Midbrain (tissue), 1 donor: ENCODE measurements around the gene ATG3.
A peak's percentile ranks its signal among the peaks of the same experiment; 100 is the strongest.
"Not testable (repeated sequence)": the region's sequence is repeated elsewhere in the genome, so short reads cannot be mapped to it uniquely, and the experiment has no call there.

Source experiments
- DNase-seq: peaks from one replicate; lab custom pipeline; 2025; lab: John Stamatoyannopoulos, UW

ATG3 gene

DNA sequence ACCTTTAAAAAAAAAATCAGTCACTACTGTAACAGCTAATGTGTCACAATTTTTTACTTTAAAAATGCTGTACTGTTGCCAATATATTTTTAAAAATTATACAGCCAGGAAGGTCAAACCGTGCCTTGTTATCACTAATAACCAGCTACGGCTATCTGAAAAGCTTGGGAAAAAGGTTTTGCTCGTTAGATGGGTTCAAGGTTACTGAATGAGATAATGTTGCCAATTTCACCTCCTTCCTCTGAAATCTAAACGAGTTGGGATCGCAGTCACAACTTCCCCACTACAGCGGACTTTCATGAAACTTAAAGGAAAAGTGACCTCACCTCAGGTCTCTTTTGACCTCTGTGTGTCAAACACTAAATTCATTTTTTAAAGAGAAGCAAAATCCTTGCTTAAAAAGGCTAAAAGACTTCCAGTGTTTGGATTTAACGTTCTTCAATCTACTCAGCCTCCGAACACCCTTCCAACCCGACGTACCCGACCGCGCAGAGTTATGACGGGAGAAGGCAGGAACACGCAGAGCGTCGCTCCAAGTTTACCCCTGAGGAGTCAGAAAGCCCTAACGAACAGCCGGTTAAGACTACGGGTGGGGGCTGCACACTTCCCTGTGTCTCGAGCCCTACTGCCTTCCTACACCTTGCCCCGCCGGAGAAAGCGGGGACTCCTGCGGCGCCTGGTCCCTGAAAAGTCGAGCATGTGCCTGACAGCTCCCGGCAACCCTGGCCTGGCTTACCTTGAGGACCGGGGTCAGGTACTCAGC lies 860 bp downstream of the ATG3 start:
- DNase-seq = peak; percentile 78

DNA sequence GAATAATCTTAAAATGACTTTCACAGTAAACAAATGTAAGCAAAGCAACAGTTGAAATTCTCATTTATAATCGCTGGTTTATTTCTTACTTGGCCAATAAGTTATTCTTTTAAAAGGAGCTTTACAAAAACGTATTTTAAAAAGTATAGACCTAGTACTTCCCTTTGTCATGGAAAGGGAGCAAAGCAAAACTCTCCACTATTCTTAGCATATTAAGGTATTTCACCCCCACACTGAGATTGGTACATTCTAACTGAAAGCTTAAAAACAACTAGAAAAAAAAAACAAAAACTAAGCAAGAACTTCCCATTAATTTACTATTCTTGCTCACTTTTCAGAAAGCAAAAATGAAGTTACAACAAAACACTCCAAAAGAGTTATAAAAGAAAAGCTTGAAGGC lies 1.5 kb downstream of the ATG3 start:
- no peak for DNase-seq

DNA sequence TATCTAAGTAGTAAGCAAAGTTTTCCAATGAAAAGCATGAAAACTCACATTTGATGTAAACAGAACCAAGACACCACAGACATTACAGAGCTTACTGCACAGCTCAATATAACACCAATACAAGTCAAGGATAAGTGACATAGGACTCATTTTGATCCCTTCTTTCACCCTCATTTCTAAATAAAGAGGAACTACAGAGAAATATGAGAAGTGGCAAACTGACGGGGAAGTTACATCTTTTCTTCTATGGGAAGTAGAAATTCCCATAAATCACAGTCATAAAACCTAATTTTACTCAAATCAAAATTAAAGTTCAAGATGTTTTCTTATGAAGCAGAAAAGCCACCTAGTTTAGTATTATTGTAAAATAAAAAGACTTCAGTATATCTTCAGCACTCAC lies 3.8 kb downstream of the ATG3 start:
- no peak for DNase-seq

DNA sequence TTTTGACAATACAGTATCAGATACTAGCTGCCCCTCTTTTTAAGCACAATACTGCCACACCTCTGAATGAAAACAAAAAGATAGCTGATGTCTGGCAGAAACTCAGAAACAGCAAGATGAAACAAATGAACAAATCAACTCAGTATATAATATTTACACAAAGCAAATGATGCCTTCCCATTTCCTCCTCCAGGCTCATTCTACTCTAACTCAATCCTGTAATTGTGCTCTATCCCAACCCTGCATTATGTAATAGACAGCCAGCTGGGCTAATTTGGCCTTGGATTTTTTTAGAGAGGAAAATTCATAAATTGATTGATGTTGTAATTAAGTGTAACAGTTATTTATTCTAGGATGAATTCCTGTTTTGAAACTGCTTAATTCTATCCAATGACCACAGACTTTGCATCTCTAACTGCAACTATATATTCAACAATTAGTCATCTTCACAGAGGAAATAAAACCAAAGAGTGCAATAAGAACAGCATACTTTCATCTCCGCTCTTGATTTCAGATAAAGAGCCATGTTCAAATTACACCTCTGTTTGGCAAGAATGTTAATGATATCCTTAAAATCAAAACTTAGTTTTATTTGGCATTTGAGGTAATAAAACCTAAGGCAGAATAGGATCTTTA lies 6.1 kb downstream of the ATG3 start:
- DNase-seq = peak; percentile 7

DNA sequence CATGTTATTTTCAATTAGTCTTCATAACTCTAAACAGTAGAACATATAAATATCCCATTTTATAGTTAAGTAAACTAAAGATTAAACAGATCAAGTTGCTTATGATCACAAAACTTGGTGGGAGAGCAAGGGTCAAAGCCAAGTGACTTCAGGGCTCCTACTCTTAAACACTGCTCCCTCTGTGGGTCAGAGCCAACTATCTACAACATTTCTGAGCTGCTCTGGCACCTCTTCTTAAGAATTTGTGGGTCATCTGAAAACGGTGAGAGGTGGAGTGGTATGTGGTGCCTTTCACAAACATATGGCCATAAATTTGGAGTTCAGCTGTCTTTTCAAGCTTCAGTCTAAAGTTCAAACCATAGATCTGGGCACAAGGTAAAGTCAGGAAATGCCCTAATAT lies 10.9 kb downstream of the ATG3 start:
- no peak for DNase-seq

DNA sequence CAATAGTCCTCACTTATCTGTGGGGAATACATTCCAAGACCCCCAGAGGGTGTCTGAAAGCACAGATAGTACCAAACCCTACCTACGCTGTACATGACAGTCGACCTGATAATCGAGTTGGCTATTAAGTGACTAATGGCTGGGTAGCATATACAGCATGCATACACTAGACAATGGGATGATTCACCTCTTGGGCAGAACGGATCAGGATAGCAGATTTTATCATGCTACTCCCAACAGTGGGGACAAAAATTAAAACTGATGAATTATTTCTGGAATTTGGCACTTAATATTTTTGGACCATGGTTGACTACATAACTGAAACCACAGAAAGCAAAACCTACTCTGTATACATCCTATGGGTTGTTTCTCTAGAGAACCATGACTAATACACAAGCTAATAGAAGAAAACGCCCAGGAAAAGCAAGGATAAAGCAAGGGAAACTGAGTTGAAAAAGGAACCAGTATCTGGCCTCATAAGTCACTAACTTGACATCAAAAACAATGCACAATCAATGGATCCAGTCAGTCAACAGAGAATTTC lies 15.5 kb downstream of the ATG3 start:
- no peak for DNase-seq

DNA sequence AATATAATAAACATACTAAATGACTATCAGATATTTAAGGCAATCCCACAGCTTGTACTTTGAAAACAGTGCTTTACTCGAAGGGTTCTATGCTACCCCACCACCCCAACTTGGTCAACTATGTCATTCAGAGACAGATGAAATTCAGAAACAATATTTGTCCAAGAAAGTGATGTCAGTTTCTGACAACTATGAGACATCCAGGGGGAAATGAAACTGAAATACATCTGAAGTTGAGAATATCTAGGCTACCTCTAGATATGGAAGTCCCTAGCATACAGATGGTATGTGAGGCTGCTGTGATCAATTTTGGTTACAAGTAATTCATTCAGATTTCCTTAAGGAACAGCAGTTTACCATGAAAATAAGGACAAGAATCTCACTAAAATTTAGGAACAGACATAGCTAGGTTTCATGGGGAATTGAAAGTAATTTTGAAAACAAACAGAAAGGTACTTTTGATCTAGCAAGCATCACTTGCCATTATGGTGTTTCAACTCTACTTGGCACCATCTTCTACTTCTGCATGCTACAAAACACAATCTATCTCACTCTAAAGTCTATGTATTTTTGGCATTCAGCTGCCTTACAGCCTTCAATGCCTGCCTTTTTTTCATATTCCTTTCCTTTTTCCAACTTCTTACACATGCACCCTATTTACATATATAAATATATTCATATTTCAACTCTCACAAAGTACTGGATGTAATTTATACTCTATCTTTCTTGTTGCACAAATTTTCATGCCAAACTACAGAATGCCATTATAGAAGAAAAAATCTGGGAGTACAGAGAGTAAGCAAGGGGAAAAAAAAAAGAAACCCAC lies 21.7 kb downstream of the ATG3 start:
- no peak for DNase-seq

DNA sequence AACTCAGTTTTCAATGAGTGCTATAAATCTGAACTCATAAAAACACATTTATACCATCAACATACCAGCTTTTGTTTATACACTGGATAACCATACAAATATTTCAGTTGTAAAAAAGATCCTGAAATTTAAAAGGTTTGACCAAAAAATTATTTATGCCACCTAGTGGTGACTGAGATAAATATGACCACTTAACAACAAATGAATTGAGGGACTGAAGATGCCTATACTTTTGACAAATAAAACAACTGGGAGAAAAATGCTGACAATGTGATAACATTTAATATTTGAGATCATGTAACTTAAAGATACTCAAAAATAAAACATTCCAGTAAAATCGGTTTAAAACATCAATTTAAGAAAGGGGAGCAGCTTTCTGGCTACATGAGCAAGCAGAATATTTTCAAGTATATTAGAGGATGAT lies 30.4 kb downstream of the ATG3 start:
- peak; percentile 44 for DNase-seq

DNA sequence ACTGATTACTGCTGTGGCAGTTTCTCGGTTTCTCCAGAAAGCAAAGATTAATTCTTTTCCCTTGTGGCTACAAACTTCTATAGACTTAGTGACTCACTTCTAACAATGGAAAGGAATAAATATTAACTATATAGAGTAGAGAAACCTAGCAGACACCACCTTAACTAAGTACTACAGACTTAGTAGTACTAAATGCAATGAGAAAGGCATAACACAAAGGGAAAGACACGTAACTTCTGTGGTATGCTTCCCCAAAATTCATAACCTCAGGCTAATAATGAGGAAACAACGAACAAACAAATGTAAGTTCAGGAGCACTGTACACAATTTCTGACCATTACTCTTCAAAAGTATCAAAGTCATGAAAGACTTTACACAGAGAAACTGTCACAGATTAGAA lies 31.2 kb downstream of the ATG3 start:
- DNase-seq = no peak

DNA sequence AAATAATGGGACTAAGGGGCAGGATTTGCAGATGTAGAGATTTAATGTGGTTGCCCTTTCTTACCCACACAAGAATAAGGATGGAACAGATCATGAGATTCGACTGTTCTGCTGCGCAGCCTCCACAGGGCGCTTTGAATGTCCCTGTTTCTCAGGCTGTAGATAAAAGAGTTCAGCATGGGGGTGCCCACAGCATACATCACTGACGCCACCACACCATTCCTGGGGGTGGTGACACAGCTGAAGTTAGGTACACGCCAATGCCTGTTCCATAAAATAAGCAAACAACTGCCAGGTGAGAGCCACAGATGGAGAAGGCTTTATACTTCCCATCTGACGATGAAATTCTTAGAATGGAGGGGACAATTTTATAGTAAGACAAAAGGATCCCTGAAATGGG lies 37.6 kb downstream of the ATG3 start:
- not testable (repeated sequence) for DNase-seq

DNA sequence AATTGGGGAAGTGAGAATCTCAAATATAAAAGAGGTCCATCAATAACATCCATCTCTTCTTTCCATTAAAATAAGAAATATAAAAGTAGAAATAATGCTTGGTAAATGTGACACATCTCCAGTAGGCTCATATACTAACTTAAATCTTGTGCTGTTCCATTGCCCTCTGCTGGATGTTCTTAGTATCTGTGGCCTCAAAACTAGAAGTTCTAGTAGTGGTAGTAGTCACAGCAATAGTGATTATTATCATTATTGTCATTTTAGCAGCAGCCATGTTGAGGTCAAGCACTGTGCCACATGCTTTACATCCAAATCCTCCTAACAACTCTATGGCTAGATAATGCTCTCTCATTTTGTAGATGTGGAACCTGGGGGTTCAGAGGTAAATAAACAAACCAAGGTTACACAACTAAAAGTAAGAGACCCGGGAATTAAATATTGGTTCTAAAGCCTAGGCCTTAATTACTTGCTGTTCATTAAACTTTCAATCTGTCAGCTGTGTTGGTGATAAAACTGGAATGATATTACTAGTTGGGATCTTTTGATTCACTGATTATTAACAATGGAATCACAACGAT lies 42.2 kb downstream of the ATG3 start:
- DNase-seq = peak; percentile 59

DNA sequence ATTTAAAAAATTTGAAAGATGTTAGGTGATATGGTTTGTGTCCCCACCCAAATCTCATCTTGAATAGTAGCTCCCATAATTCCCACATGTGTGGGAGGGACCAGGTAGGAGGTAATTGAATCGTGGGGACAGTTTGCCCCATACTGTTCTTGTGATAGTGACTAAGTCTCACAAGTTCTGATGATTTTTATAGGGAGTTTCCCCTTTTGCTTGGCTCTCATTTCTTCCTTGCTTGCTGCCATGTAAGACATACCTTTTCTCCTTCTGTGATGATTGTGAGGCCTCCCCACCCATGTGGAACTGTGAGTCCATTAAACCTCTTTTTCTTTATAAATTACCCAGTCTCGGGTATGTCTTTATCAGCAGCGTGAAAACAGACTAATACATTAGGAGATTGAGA lies 42.8 kb downstream of the ATG3 start:
- not testable (repeated sequence) for DNase-seq

DNA sequence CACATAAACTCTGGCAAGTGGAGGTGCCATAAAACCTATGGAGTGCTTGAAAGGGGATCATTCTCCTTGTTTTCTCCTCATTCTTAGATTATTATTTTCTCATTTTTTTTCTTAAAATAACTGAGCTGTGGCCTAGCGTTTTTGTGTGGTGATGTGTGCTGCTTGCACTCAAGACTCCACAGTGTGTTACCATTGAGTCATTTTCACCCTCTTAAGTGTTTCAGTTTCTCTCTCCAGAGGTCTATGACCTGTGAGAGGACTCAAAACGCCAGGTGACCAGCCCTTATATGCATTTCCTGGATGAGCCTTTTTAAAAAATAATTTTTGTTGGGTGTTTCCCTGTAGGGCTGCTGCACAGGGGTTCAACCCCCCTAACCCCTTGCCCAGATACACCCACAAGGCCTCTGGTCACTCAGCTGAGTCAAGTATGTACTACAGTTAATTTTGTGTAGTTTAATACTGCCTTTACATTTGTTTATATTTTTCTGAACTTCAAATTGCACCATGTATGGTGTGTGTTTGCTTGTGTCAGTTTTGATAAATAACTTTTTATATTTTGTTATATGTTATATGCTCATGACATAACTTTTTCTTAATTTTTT lies 47.1 kb downstream of the ATG3 start:
- DNase-seq = no peak

DNA sequence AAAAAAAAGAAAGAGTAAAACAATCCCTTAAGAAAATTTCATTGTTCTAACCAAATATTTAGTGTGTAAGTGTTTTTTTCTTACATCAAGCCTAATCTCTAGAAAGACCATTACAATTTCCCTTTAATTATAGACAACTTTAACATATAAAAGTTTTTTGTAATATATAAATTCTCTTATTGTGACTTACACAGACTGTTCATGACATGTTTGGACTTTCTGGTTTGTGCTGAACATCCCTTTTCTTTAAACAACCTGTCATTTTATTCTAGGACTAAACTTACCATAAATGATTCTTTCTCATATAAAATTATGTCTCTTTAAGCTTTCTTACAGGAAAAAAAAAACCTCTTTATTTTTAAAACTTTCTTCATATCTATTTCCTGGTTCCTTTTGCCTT lies 49.4 kb downstream of the ATG3 start:
- no peak for DNase-seq

DNA sequence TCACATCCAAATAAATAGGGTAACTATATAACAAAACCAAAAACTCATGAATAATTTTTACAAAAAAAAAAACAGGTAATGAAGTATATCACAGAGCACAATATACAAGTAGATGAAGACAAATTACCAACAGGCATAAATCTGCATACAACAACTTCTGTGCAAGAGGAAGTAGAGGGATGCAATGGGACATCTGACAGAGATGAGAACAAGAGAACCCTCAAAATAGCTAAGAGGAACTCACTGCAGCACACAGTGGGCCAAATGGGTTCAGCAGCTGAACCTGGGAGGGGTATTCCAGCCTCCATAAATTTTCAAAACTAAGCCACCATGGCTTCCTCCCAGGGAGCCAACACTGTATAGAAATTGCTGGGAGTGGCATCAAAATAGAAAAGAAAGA lies 52.9 kb downstream of the ATG3 start:
- DNase-seq = no peak

DNA sequence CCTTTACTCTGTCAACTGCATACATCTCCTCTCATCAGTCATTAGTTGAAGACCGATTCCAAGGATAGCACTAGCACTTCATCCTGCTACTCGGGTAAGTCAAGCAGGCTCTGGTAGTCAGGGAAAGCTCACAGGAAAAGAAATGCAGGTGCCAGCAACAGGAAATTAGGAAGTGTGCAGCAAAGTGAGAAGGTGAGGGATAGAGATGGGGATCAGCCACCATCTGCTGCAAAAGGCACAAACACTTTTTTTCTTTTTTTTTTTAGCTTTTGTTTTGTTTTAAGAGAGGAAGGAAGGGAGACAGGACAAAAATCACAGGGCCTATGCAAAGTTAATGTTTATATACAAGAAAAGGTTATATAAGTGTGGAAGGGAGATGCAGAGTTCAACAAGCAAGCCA lies 53.5 kb downstream of the ATG3 start:
- DNase-seq = no peak

DNA sequence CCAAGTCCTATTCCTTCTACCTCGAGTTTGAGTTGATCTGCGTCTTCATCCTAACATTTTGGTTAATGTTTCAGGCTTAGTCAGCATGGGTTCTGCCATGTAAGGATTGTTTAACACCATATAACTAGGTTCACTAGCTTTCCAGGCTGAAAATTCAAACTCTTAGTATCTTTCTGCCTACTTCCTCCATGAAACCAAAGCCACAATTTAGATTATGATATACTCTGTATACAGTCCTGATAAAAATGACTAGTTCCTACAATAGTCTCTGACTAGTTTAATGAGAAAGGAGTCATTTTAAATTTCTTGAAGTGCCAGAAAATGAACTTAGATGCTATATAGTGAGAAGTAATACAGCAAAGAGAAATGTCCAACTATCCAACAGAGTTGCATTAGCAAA lies 55.9 kb downstream of the ATG3 start:
- DNase-seq = no peak

DNA sequence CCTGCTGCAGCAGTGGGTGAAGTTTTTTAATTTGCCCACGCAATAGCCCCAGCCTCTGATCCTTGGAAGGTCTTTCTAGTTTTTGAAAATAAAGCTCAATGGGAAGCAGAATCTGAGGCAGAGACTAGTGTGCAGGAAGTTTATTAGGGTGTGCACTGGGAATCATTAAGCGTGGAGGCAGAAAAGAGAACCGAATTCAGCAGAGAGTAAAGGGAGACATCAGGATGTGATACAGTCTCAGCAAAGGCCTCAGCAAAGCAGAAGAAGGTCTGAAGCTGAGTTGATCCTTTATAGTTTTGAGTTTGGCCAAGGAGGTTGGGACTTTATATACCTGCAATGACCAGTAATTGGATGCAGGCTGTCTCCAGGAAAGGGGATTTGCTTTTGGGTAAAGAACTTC lies 57.6 kb downstream of the ATG3 start:
- DNase-seq = no peak

DNA sequence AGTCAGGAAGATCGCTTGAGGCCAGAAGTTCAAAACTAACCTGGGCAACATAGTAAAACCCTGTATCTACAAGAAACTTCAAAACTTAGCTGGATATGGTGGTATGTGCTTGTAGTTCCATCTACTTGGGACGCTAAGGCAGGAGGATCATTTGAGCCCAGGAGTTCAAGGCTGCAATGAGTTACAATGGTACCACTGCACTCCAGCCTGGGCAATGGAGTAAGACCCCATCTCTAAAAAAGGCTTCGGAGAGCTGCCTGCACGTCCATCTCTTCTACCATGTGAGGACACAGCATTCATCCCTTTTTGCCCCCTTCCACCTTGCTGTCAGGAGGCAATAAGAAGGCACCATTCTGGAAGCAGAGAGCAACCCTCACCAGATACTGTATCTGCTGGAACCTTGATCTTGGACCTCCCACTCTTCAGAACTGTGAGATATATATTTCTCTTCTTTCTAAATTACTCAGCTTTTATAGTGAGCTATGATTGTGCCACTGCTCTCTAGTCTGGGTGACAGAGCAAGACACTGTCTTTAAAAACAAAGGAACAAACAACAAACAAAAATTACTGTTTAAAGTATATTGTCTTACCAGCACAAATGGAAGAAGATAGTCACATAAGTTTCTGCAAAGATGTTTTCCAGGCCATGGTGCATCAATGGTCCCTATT lies 58.3 kb downstream of the ATG3 start:
- DNase-seq = no peak

DNA sequence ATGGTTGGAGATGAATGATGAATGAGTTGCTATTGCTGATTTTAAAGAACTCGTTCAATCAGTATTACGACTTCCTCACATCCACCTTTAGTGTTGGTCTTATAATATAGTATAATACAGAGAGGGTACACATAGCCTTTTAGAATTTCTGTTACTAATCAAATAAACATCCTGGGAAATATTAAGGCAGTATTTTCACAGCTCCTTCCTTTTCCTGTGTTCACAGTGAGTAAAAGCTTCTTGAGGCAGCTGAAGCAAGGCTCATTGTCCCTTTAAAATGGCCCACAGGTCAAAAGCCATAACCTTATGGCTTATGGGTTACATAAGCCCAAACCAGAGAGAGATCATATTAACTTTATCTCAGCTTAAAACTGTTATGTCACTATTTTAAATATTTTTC lies 61.1 kb downstream of the ATG3 start:
- no peak for DNase-seq
